Measurements from ENCODE around the gene ST6GALNAC4. TPM values are rescaled to one million over a fixed set of nuclear protein-coding genes. Genes with fewer than 3 reads are reported as not detected.
A peak's percentile ranks its signal among the peaks of the same experiment; 100 is the strongest.

Gene ST6GALNAC4
- total RNA-seq, 1 donor from 2014 or later: 27.4 TPM

DNA sequence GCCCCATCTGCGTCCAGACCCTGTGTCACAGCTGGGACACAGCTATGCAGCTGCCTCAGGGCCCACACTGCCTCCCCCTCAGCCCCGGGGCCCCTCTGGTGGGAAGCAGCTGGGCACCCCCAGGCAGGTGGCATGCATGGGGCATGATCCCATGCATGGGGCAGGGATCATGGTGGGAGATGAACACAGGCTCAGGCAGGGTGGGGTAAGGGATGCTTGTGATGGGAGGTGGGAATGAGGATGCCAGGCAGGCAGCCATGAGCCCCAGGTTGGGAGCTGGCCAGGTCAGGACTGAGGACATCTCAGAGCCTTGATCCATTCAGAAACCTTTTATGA is 44.3 kb upstream of the ST6GALNAC4 start:
- TF ChIP-seq, protein P1, sequence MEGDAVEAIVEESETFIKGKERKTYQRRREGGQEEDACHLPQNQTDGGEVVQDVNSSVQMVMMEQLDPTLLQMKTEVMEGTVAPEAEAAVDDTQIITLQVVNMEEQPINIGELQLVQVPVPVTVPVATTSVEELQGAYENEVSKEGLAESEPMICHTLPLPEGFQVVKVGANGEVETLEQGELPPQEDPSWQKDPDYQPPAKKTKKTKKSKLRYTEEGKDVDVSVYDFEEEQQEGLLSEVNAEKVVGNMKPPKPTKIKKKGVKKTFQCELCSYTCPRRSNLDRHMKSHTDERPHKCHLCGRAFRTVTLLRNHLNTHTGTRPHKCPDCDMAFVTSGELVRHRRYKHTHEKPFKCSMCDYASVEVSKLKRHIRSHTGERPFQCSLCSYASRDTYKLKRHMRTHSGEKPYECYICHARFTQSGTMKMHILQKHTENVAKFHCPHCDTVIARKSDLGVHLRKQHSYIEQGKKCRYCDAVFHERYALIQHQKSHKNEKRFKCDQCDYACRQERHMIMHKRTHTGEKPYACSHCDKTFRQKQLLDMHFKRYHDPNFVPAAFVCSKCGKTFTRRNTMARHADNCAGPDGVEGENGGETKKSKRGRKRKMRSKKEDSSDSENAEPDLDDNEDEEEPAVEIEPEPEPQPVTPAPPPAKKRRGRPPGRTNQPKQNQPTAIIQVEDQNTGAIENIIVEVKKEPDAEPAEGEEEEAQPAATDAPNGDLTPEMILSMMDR (conservative IDR thresholded peaks at IDR 0.05; ENCODE audit: low read depth, low read length): no peak
- H3K4me3 ChIP-seq (ENCODE audit: low read depth, low read length): no peak overlapping the region
- DNase-seq (ENCODE audit: low read depth): no peak

DNA sequence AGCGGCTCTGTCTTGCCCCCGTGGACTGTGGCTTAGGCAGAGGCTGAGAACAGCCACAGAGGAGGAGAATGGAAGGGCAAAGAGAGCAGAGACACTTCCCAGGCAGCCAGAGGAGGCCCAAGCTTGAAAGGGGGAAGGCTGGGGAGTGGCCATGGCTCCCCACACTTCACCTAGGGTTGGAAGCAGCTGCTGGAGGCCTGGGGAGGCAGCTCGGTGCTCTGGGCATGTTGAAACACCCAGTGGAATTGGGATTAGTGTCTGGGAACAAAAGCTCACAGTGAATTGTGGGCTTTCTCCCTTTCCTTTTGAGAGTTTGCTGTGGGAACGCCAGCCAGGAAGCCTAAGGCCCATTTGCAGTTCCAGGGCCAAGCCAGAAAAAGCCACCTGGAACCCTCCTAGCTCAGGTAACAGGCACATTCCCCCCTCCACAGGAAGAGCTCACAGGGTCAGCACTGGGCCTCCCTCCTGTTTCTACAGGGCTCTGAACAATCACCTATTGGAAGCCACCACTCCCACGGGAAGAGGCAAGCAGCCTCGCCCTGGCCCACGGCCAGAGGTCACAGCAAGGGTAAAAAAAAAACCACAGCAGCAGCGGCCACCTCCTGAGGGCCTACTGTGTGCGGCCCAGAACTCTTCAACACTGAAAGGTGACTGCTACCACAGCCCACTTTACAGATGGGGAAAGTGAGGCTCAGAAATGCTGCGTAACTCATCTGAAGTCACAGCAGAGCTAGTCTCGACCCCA is 43.7 kb upstream of the ST6GALNAC4 start:
- DNase-seq (ENCODE audit: low read depth): no peak
- TF ChIP-seq, protein P1 (conservative IDR thresholded peaks at IDR 0.05; ENCODE audit: low read depth, low read length): no peak
- no peak overlapping the region for H3K4me3 ChIP-seq (ENCODE audit: low read depth, low read length)

DNA sequence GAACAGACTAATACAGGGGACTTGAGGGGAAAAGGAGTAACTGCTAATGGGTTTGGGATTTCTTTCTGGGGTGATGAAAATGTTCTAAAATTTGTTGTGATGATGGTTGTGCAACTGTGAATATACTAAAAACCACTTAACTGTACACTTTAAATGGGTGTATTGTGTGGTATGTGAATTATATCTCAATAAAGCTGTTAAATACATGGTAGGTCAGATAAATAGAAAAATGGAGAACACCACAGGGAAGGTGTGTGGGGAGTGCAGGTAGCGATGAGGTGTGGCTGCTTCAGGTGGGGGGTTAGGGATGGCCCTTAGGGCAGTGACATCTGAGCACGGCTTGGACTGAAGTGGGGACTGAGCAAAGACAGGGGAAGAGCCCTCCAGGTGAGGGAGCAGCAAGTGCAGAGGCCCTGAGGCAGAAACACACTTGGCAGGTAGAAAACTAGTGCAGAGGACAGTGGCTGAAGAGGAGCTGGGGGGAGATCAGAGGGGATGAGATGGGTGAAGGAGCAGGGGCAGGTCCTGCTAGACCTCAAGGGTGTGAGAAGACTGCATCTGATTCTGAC is 43.1 kb upstream of the ST6GALNAC4 start:
- DNase-seq (ENCODE audit: low read depth): no peak
- TF ChIP-seq, protein P1 (conservative IDR thresholded peaks at IDR 0.05; ENCODE audit: low read depth, low read length): no peak
- H3K4me3 ChIP-seq (ENCODE audit: low read depth, low read length): no peak overlapping the region

DNA sequence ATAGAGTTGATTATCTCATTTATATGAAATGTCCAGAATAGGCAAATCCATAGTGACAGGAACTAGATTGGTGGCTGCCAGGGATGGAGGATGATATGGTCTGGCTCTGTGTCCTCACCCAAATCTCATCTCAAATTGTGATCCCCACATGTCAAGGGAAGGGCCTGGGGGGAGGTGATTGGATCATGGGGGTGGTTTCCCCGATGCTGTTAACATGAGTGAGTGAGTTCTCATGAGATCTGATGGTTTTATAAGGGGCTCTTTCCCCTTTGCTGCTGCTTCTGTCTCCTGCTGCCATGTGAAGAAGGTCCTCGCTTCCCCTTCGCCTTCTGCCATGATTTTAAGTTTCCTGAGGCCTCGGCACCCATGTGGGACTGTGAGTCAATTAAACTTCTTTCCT is 42.6 kb upstream of the ST6GALNAC4 start:
- no peak overlapping the region for H3K4me3 ChIP-seq (ENCODE audit: low read depth, low read length)
- no peak for DNase-seq (ENCODE audit: low read depth)
- TF ChIP-seq, protein P1 (conservative IDR thresholded peaks at IDR 0.05; ENCODE audit: low read depth, low read length): no peak

DNA sequence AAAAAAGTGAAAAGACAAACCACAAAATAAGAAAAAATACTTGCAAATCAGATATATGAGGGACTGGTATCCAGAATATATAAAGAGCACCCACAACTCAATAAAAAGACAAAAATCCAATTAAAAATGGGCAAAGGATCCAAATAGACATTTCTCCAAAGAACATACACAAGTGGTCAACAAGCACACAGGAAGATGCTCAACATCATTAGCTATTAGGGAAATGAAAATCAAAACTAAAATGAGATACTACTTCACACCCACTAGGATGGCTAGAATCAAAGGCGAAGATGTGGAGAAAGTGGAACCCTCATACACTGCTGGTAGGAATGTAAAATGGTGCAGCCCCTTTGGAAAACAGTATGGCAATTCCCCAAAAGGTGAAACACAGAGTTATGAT is 41.9 kb upstream of the ST6GALNAC4 start:
- no peak overlapping the region for H3K4me3 ChIP-seq (ENCODE audit: low read depth, low read length)
- DNase-seq (ENCODE audit: low read depth): no peak
- TF ChIP-seq, protein P1 (conservative IDR thresholded peaks at IDR 0.05; ENCODE audit: low read depth, low read length): no peak

DNA sequence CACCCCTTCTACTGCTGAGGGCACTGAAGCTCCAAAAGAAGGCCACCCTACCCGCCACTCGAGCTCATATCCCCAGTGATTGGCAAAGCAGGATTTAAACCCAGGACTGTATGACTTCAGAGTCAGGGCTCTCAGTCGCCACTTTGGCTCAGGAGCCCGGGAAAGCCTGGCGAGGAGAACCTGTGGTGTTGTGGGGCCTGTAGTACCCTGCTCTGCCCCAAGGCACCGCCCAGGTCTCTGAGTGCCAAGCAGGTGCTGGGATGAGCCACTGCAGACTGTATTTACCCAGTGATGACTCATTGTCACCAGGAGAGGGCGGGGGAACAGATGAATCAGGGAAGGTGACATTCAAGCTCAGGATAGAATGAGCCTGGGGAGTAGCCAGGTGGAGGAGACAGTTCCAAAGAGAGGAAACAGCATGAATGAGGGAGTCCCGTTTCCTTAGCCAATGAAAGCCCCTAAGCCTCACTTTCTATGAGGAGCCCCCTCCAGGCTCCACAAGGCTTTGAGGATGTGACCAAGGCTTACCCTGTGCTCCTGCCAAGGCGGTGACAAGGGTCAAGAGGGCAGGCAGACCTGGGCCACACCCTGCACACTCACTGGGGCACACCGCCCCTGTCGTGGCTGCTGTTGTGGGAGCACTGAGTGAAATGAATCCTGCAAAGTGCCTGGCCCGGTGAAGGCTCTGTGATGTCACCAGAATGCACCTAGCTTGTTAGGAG is 38.6 kb upstream of the ST6GALNAC4 start:
- no peak overlapping the region for H3K4me3 ChIP-seq (ENCODE audit: low read depth, low read length)
- TF ChIP-seq, protein P1 (conservative IDR thresholded peaks at IDR 0.05; ENCODE audit: low read depth, low read length): peak; percentile 42
- DNase-seq (ENCODE audit: low read depth): no peak
